Stomach smooth muscle (tissue), 2 donors: ENCODE data around the gene MARS1.
"Not testable (repeated sequence)": the region's sequence is repeated elsewhere in the genome, so short reads cannot be mapped to it uniquely, and the experiment has no call there.

Experiments
- H3K27ac ChIP-seq: one replicate; pipeline ENCODE4 v1.7.0; 2013; ENCODE audit warnings: mild to moderate bottlenecking, low read length, inconsistent platforms
- H3K27me3 ChIP-seq, 2 donors: one replicate each; pipeline ENCODE4 v1.7.0; 2013; ENCODE audit warnings: low read length in 2 of 2; ENCODE audit not compliant: insufficient read depth in 2 of 2, control insufficient read depth in 1 of 2
- H3K36me3 ChIP-seq, 2 donors: one replicate each; pipeline ENCODE4 v1.7.0; 2013; ENCODE audit warnings: low read length in 2 of 2; ENCODE audit not compliant: control insufficient read depth in 2 of 2, insufficient read depth in 2 of 2
- H3K4me1 ChIP-seq: one replicate; pipeline ENCODE4 v1.7.0; 2013; ENCODE audit warnings: low read length; ENCODE audit not compliant: control insufficient read depth, insufficient read depth
- H3K4me3 ChIP-seq, 2 donors: one replicate each; pipeline ENCODE4 v1.7.0; 2013; ENCODE audit warnings: low read length in 2 of 2
- H3K9ac ChIP-seq, 2 donors: one replicate each; pipeline ENCODE4 v1.7.0; 2013; ENCODE audit warnings: low read length in 2 of 2, mild to moderate bottlenecking in 1 of 2
- H3K9me3 ChIP-seq, 2 donors: one replicate each; pipeline ENCODE4 v1.7.0; 2013; ENCODE audit warnings: low read length in 2 of 2; ENCODE audit not compliant: control insufficient read depth in 2 of 2
- donor health status: healthy.
- donor health status: Pancreatic carcinoma.

The MARS1 gene

GRCh38 chr12:57551637-57552305 lies 63.9 kb downstream of the MARS1 start:
- H3K36me3 ChIP-seq, result no peaks in the 10 kb centered on the region
- H3K9ac ChIP-seq, result no peak overlapping the region
- H3K27me3 ChIP-seq, result peaks cover 30 to 34% of the 10 kb centered on the region in 2 donors
- no peak overlapping the region for H3K27ac ChIP-seq
- no peaks in the 10 kb centered on the region for H3K9me3 ChIP-seq
- no peak overlapping the region for H3K4me3 ChIP-seq
- peaks cover 7% of the 10 kb centered on the region for H3K4me1 ChIP-seq

GRCh38 chr12:57552306-57552651 lies 64.4 kb downstream of the MARS1 start:
- no peaks in the 10 kb centered on the region for H3K9me3 ChIP-seq
- H3K4me1 ChIP-seq, result peaks cover 7% of the 10 kb centered on the region
- no peak overlapping the region for H3K9ac ChIP-seq
- H3K4me3 ChIP-seq, result no peak overlapping the region
- no peak overlapping the region for H3K27ac ChIP-seq
- H3K36me3 ChIP-seq, result no peaks in the 10 kb centered on the region
- peaks cover 30 to 34% of the 10 kb centered on the region in 2 donors for H3K27me3 ChIP-seq

- Histone ChIP-seq H3K27me3 (peaks cover 30 to 34% of the 10 kb centered on the region in 2 donors), H3K36me3 (no peaks in the 10 kb centered on the region)
Observed at GRCh38 chr12:57552835-57553313, 65.0 kb downstream of the MARS1 start.

GRCh38 chr12:57553343-57554202 lies 65.7 kb downstream of the MARS1 start:
- H3K27ac ChIP-seq, result no peak overlapping the region
- H3K9me3 ChIP-seq, result no peaks in the 10 kb centered on the region
- H3K36me3 ChIP-seq, result no peaks in the 10 kb centered on the region
- peaks cover 27 to 31% of the 10 kb centered on the region in 2 donors for H3K27me3 ChIP-seq
- H3K9ac ChIP-seq, result no peak overlapping the region
- H3K4me1 ChIP-seq, result peaks cover 7% of the 10 kb centered on the region
- H3K4me3 ChIP-seq, result no peak overlapping the region

More at GRCh38 chr12:57552835-57553313, 65.0 kb downstream of the MARS1 start:
- peaks cover 7% of the 10 kb centered on the region for H3K4me1 ChIP-seq
- H3K9ac ChIP-seq, result no peak overlapping the region
- no peaks in the 10 kb centered on the region for H3K9me3 ChIP-seq
- no peak overlapping the region for H3K27ac ChIP-seq
- no peak overlapping the region for H3K4me3 ChIP-seq

GRCh38 chr12:57554453-57554852 lies 66.6 kb downstream of the MARS1 start:
- Histone ChIP-seq H3K4me3 (no peak overlapping the region), H3K9me3 (no peaks in the 10 kb centered on the region), H3K27me3 (peaks cover 18 to 23% of the 10 kb centered on the region in 2 donors), H3K9ac (no peak overlapping the region), H3K4me1 (peaks cover 7% of the 10 kb centered on the region), H3K27ac (no peak overlapping the region), H3K36me3 (no peaks in the 10 kb centered on the region)

- Histone ChIP-seq H3K4me3 (no peak overlapping the region), H3K36me3 (no peaks in the 10 kb centered on the region), H3K27me3 (peaks cover 14 to 22% of the 10 kb centered on the region in 2 donors), H3K9me3 (no peaks in the 10 kb centered on the region), H3K4me1 (peaks cover 4% of the 10 kb centered on the region), H3K27ac (no peak overlapping the region), H3K9ac (no peak overlapping the region)
Observed at GRCh38 chr12:57554897-57555296, 67.0 kb downstream of the MARS1 start.

GRCh38 chr12:57558864-57559263 lies 71.0 kb downstream of the MARS1 start:
- Histone ChIP-seq H3K4me3 (no peak overlapping the region), H3K27ac (no peak overlapping the region), H3K36me3 (no peaks in the 10 kb centered on the region), H3K4me1 (no peaks in the 10 kb centered on the region), H3K9me3 (no peaks in the 10 kb centered on the region), H3K27me3 (peaks cover 0 to 2% of the 10 kb centered on the region in 2 donors), H3K9ac (no peak overlapping the region)

- Histone ChIP-seq H3K27ac (no peak overlapping the region), H3K9me3 (no peaks in the 10 kb centered on the region), H3K4me1 (no peaks in the 10 kb centered on the region), H3K4me3 (no peak overlapping the region), H3K9ac (no peak overlapping the region), H3K36me3 (no peaks in the 10 kb centered on the region), H3K27me3 (peaks cover 0 to 2% of the 10 kb centered on the region in 2 donors)
Observed at GRCh38 chr12:57560516-57560915, 72.6 kb downstream of the MARS1 start.

GRCh38 chr12:57561117-57561516 lies 73.2 kb downstream of the MARS1 start:
- H3K4me1 ChIP-seq, H3K9ac ChIP-seq, H3K9me3 ChIP-seq, H3K27me3 ChIP-seq, H3K36me3 ChIP-seq, H3K4me3 ChIP-seq, H3K27ac ChIP-seq: not testable (repeated sequence)

GRCh38 chr12:57563358-57563757 lies 75.5 kb downstream of the MARS1 start:
- no peaks in the 10 kb centered on the region for H3K4me1 ChIP-seq

More at GRCh38 chr12:57563358-57563757, 75.5 kb downstream of the MARS1 start:
- no peaks in the 10 kb centered on the region for H3K9me3 ChIP-seq
- peaks cover 0 to 2% of the 10 kb centered on the region in 2 donors for H3K27me3 ChIP-seq
- H3K9ac ChIP-seq, result no peak overlapping the region
- H3K4me3 ChIP-seq, result no peak overlapping the region
- H3K27ac ChIP-seq, result no peak overlapping the region
- no peaks in the 10 kb centered on the region for H3K36me3 ChIP-seq
